ENCODE data around the gene ARL9.
A peak's percentile ranks its signal among the peaks of the same experiment; 100 is the strongest.

ARL9 gene

DNA sequence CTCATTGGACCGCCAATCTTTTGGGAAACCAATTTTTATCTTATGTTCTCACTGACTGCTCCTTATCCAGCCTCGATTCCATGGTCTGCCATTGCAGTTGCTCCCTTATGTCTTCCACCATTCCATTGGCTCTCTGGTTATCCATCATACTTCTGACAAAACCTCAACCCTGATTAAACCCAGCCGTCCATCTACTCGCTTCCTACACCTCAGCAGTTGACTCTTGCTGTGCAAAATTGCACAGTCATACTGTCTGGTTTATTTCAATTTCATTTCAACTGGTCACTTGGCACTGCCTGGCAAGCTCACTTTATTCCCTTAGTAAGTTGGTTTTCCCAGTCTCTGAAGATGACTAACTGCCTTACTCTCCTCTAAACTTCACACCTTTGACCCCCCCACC lies 26.2 kb downstream of the ARL9 start:
- DNase-seq (ENCODE audit: low read depth): no peak

DNA sequence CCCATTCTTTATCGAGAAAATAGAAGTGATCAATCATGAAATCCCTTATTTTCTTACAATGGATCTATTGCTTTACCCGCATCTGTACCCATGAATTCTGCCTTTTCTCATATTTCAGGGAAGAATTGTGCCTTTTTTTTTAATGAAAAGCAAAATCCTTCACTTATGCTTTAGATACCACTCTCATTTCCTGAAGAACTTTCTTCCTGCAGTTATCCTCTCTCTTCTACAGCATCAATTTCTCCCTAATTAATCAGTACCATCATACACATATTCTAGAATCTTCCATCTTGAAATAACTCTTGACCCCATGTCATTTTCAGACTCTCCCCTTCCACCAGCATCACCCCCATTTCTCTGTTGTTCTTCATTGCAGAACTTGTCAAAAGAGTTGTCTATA lies 26.6 kb downstream of the ARL9 start:
- DNase-seq (ENCODE audit: low read depth): no peak

DNA sequence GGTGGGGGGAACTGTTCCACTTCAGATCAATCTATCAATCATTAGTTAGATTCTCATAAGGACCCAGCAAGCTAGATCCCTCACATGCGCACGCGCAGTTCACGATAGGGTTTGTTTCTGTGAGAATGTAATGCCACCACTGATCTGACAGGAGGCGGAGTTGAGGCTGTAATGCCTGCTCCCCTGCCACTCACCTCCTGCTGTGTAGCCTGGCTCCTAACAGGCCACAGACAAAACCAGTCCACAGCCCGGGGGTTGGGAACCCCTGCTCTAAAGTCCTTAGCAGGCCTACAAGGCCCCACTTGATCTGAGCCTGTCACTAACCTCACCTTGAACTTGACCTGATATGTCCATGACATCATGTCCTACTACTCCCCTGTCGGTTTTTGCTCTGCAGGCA lies 30.3 kb downstream of the ARL9 start:
- DNase-seq (ENCODE audit: low read depth): no peak

DNA sequence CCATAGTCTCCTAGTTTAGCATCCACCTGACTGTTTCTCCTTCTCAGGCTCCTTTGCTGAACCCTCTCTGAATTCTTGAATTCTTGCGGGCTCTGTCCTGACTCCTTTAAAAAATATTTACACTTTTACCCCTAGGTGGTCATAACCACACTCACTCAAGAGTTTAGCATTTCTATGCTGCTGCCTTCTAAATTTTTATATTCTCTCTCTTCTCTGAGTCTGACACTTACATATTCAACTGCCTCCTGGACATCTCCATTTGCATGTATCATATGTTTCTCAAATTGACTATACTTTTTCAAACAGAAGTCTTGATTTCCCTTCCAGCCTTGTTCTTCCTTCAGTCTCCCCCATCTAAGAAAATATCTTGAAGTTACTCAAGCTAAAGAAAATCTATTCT lies 31.6 kb downstream of the ARL9 start:
- no peak for DNase-seq (ENCODE audit: low read depth)

DNA sequence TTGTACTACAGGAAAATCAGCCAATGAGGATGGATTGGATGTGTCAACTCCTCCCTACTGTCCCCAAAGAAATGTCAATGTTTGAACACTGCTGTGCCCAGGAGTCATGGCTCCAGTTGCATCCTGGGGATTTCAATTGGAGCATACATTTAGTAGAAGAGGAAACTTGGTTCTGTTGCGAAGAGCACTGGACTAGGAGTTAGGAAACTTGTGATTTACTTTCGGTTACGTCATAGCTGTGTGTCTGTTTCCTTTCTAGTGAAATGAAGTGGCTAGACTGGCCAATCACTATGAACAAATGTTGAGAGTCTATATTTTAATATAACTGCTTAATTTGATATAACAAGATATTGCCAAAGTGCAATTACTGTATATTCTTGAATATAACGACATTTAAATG lies 35.2 kb downstream of the ARL9 start:
- DNase-seq (ENCODE audit: low read depth): no peak

- peak; percentile 91 for DNase-seq (ENCODE audit: low read depth)
These were observed 39.1 kb downstream of the ARL9 start for GRCh38 chr4:56544573-56545131.

DNA sequence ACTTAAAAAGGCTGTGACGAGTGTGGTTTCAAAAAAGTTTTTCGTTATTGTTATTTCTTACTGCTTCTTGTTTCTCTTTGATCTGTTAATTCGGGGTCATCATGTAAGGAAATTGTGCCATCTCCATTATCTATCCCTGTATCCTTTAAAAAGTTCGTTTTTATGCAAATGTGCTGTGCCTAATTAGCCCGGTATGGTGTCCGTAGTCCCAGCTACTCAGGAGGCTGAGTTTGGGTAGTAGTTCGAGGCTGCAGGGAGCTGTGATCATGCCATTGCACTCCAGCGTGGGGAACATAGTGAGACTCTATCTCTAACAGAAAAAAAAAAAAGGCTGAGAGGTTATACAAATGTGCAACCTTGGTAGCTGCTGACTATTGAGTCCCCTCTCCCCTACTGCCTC lies 45.1 kb downstream of the ARL9 start:
- DNase-seq (ENCODE audit: low read depth): no peak

DNA sequence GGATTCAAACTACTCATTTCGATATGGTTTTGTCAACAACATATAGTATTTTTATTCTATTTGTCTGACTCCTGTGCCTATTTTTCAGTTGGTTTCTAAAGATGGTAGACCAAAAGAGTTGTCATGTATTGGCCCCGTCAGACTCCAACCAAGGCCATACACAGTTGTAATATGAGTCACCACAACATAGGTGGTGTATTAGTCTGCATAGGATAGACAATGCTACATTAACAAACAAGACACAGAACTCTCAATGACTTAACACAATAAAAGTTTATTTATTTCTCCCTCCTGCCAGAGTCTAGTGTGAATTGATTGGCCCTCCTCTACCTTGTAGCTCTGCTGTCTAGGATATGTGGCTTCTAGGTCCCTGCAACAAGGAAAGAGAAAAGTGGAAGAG lies 45.9 kb downstream of the ARL9 start:
- no peak for DNase-seq (ENCODE audit: low read depth)

- no peak for DNase-seq (ENCODE audit: low read depth)
These were observed 46.7 kb downstream of the ARL9 start for GRCh38 chr4:56552273-56552672.

DNA sequence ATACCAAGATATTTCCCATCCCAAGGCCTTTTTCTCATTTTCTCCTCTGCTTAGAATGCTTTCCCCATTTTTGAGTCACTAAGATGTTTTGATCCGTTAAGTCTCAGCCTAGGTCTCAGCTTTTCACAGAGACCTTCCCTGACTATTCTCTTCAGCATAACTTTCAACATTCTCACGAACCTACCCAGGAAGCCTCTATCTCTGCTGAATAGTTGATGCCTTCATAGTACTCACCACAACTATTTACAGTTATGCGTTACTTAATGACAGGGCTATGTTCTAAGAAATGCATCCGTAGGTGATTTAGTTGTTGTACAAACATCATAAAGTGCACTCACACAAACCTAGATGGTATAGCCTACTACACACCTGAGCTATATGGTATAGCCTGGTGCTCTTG lies 64.5 kb downstream of the ARL9 start:
- DNase-seq (ENCODE audit: low read depth): no peak
